GM12878 (cell line): ENCODE data around the gene MGME1. TPM values are rescaled to one million over a fixed set of nuclear protein-coding genes. Genes with fewer than 3 reads are reported as not detected.

Experiments
- ATAC-seq: fragments of 200-7000 bp; cut with Tn5 transposase; 3 replicates; pipeline ENCODE4 v1.9.1; 2020; ENCODE audit warnings: mild to moderate bottlenecking, moderate library complexity
- BruUV-seq: library from RNA; stranded (reverse); fragments of 400-500 nt; replicated peaks from 2 replicates; lab custom pipeline; 2021; lab: Mats Ljungman, UMichigan
- CTCF ChIA-PET: fragments of 300-600 bp; sonication (Branson Sonifier 250); formaldehyde crosslinking; extraction: SDS; loops from one replicate; lab custom pipeline; 2021; ENCODE audit warnings: inconsistent platforms; lab: Yijun Ruan, JAX
- POLR2A ChIA-PET: fragments of 350-600 bp; formaldehyde crosslinking; extraction: SDS; loops from one replicate; lab custom pipeline; 2021; ENCODE audit warnings: inconsistent platforms; lab: Charles Lee
- RAD21 ChIA-PET: fragments of 300-600 bp; sonication (Branson Sonifier 250); formaldehyde crosslinking; loops from one replicate; lab custom pipeline; 2023; ENCODE audit warnings: antibody characterized with exemption; ENCODE audit not compliant: unreplicated experiment; lab: Charles Lee
- SMC1A ChIA-PET: fragments of 300-600 bp; sonication (Branson Sonifier 250); formaldehyde crosslinking; loops from one replicate; lab custom pipeline; 2023; ENCODE audit not compliant: unreplicated experiment, uncharacterized antibody; lab: Charles Lee
- DNase-seq: peaks from one replicate; pipeline ENCODE4 v3.0.0-alpha.2; 2011; ENCODE audit warnings: low read depth, low spot score
- FAIRE-seq: peaks from 3 replicates; lab custom pipeline; 2011; peaks lifted over from hg19 to GRCh38; lab: Jason Lieb, UNC
- H2AFZ ChIP-seq: 2 replicates; pipeline ENCODE4 v1.6.0; 2011; ENCODE audit warnings: low read depth, low read length, control low read depth; ENCODE audit not compliant: control insufficient read depth
- H3K27ac ChIP-seq: 2 replicates; pipeline ENCODE4 v1.5.1; 2011; ENCODE audit warnings: control low read depth; ENCODE audit not compliant: control insufficient read depth, insufficient read depth
- H3K27me3 ChIP-seq, 2 experiments: replicated peaks in 1 of 2; 2 replicates each; pipeline versions ENCODE4 v1.6.0 to v1.6.1; 2011; ENCODE audit warnings: low read length in 1 of 2; ENCODE audit not compliant: control insufficient read depth in 2 of 2, insufficient read depth in 2 of 2
- H3K36me3 ChIP-seq, 2 experiments: 2 replicates each; pipeline ENCODE4 v1.5.1; 2011; ENCODE audit warnings: low read length in 1 of 2; ENCODE audit not compliant: control insufficient read depth in 2 of 2, insufficient read depth in 2 of 2
- H3K4me1 ChIP-seq: 2 replicates; pipeline ENCODE4 v1.6.1; 2011; ENCODE audit warnings: mild to moderate bottlenecking, low read length, moderate library complexity, mixed read lengths; ENCODE audit not compliant: control insufficient read depth, insufficient read depth
- H3K4me2 ChIP-seq: 2 replicates; pipeline ENCODE4 v1.6.0; 2011; ENCODE audit warnings: control low read depth; ENCODE audit not compliant: control insufficient read depth, insufficient read depth
- H3K4me3 ChIP-seq: fragments of 200-600 bp; sonication (generic); 2 replicates; pipeline ENCODE4 v1.5.1; 2016
- H3K79me2 ChIP-seq: 2 replicates; pipeline ENCODE4 v1.6.0; 2011; ENCODE audit warnings: low read length; ENCODE audit not compliant: control insufficient read depth, insufficient read depth
- H3K9ac ChIP-seq: 2 replicates; pipeline ENCODE4 v1.8.0; 2011; ENCODE audit warnings: low read length, control low read depth, mixed read lengths; ENCODE audit not compliant: control insufficient read depth, insufficient read depth
- H3K9me3 ChIP-seq: replicated peaks from 3 replicates; pipeline ENCODE4 v1.5.1; 2011; ENCODE audit warnings: mild to moderate bottlenecking, low read length; ENCODE audit not compliant: control insufficient read depth, insufficient read depth
- H4K20me1 ChIP-seq: 2 replicates; pipeline ENCODE4 v1.6.0; 2011; ENCODE audit not compliant: control insufficient read depth, insufficient read depth
- BMI1 ChIP-seq: fragments of 450-650 bp; IDR thresholded peaks from 2 replicates; pipeline ENCODE4 v1.6.1; 2016; ENCODE audit warnings: mild to moderate bottlenecking, moderate library complexity, borderline replicate concordance
- CEBPB ChIP-seq, 2 experiments: fragments of 150-350 bp in 1 of 2; IDR thresholded peaks; 2 replicates each; pipeline ENCODE4 v1.6.1; 2012 to 2014; ENCODE audit warnings: low read depth in 2 of 2, low read length in 2 of 2, borderline replicate concordance in 1 of 2, inconsistent platforms in 1 of 2
- CREB1 ChIP-seq: IDR thresholded peaks from 2 replicates; pipeline ENCODE4 v1.6.1; 2012; ENCODE audit warnings: low read depth, mild to moderate bottlenecking, inconsistent platforms
- GABPA ChIP-seq: IDR thresholded peaks from 2 replicates; pipeline ENCODE4 v1.6.1; 2014; ENCODE audit warnings: antibody characterized with exemption, low read depth, mild to moderate bottlenecking, inconsistent platforms
- MEF2B ChIP-seq: fragments of 450-650 bp; IDR thresholded peaks from 2 replicates; pipeline ENCODE4 v1.6.1; 2018; ENCODE audit warnings: mild to moderate bottlenecking, moderate library complexity; ENCODE audit not compliant: partially characterized antibody, poor library complexity, severe bottlenecking
- NR2F1 ChIP-seq: fragments of 450-650 bp; conservative IDR thresholded peaks from 2 replicates; pipeline ENCODE4 v1.6.1; 2017; ENCODE audit warnings: mild to moderate bottlenecking
- POLR2A ChIP-seq: IDR thresholded peaks from 2 replicates; pipeline ENCODE4 v1.6.1; 2011; ENCODE audit warnings: low read depth, mild to moderate bottlenecking, low read length
- RB1 ChIP-seq: fragments of 450-650 bp; formaldehyde crosslinking; IDR thresholded peaks from 2 replicates; pipeline ENCODE4 v1.6.1; 2017; ENCODE audit warnings: mild to moderate bottlenecking, borderline replicate concordance
- SPI1 ChIP-seq: IDR thresholded peaks from 2 replicates; pipeline ENCODE4 v1.6.1; 2011; ENCODE audit warnings: low read depth, mild to moderate bottlenecking, low read length, moderate library complexity, borderline replicate concordance; ENCODE audit not compliant: insufficient read depth
- TCF12 ChIP-seq: IDR thresholded peaks from 2 replicates; pipeline ENCODE4 v1.6.1; 2011; ENCODE audit warnings: low read depth, mild to moderate bottlenecking, low read length
- WRNIP1 ChIP-seq: IDR thresholded peaks from 2 replicates; pipeline ENCODE4 v1.6.1; 2011; ENCODE audit warnings: low read depth, low read length, improper control_type of control experiment, borderline replicate concordance
- ZBTB40 ChIP-seq: fragments of 450-650 bp; IDR thresholded peaks from 2 replicates; pipeline ENCODE4 v1.6.1; 2016; ENCODE audit warnings: mild to moderate bottlenecking, moderate library complexity, borderline replicate concordance
- WGBS: methylation state at CpG from one replicate; pipeline ENCODE4 v1.1.6; 2016; ENCODE audit warnings: low lambda C conversion rate; ENCODE audit not compliant: insufficient replicate concordance, insufficient coverage; ENCODE audit errors: missing lambda C conversion rate; 5-methylcytosine and 5-hydroxymethylcytosine counted together
- in situ Hi-C: fragments of 300-500 bp; cut with MboI; formaldehyde crosslinking; loops from 9 replicates; pipeline ENCODE4 v1.14.3; 2018; ENCODE audit warnings: mixed read lengths
- intact Hi-C: fragments of 100-400 bp; cut with micrococcal nuclease; formaldehyde crosslinking; loops from one replicate; pipeline ENCODE4 v1.14.2; 2022; ENCODE audit not compliant: unreplicated experiment
- polyA plus RNA-seq, 11 experiments: library from polyadenylated mRNA; depleted of rRNA in 4 of 11; unstranded in 6 of 11; stranded (reverse) in 5 of 11; fragments of >200 nt; fragmentation: Nextera tagmentation in 4 of 11; fragmentation: Illumina TruSeq in 1 of 11; extraction: Ambion mirVana in 4 of 11; extraction: Trizol in 1 of 11; gene quantifications; 1 replicate in 1 of 11; 2 replicates in 10 of 11; pipeline versions ENCODE4 v1.2.1 to v1.2.3, GENCODE V29; 2011 to 2016; ENCODE audit warnings: inconsistent platforms in 2 of 11, missing spikeins in 2 of 11, low read depth in 1 of 11
- total RNA-seq, 4 experiments: library from RNA; depleted of rRNA in 3 of 4; stranded (reverse); fragments of >200 nt in 3 of 4; fragmentation: Illumina TruSeq in 1 of 4; extraction: Trizol in 1 of 4; gene quantifications; 2 replicates each; pipeline versions ENCODE4 v1.2.1 to v1.2.3, GENCODE V29; 2013 to 2021
- TF ChIP-seq, protein P1 (sequence below): IDR thresholded peaks from 2 replicates; pipeline ENCODE4 v1.6.1; 2012; ENCODE audit warnings: low read depth, low read length, improper control_type of control experiment

The MGME1 gene
- total and polyA plus RNA-seq, 10 of the 15 experiments (the other 5 are each of a cell fraction or from before 2014, with no cell fraction given) = 13.4 to 44.8 (median 30.6) TPM

DNA sequence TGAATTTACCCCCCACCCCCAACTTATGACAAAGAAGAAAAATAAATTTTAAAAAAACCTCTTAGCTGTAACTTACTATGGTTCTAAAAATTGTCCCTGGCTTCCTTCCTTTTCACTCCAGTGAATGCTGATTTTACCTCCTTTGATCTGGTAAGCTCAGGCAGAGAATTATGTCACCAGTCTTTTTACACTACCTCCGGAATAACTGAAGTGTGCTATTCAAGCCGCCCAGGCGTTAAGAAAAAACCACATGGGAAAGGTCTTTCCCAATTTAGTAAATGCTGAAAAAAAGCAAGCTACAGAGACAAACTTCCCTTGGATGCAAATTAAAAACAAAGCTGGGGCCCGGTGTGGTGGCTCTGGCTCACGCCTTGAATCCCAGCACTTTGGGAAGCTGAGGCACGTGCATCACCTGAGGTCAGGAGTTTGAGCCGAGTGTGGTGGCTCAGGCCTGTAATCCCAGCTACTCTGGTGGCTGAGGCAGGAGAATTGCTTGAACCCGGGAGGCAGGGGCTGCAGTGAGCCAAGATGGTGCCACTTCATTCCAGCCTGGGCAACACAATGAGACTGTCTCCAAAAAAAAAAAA is 12.6 kb upstream of the MGME1 start (continued):
- TF ChIP-seq, protein P1, sequence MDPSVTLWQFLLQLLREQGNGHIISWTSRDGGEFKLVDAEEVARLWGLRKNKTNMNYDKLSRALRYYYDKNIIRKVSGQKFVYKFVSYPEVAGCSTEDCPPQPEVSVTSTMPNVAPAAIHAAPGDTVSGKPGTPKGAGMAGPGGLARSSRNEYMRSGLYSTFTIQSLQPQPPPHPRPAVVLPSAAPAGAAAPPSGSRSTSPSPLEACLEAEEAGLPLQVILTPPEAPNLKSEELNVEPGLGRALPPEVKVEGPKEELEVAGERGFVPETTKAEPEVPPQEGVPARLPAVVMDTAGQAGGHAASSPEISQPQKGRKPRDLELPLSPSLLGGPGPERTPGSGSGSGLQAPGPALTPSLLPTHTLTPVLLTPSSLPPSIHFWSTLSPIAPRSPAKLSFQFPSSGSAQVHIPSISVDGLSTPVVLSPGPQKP = no peak
- TF ChIP-seq GABPA (0 out of 2 replicates have a peak, but pooled peaks have one; percentile 31), CEBPB (IDR thresholded peaks at IDR 0.05; ENCODE audit: borderline replicate concordance in 1 of 2, low read depth in 2 of 2, low read length in 2 of 2) (peak in 1 of 2 experiments; percentile 67; a peak in 1 of 4 replicates), NR2F1 (peak; percentile 48; the same call in 1 of the 2 replicates), MEF2B (peak; percentile 32), SPI1 (no peak)

DNA sequence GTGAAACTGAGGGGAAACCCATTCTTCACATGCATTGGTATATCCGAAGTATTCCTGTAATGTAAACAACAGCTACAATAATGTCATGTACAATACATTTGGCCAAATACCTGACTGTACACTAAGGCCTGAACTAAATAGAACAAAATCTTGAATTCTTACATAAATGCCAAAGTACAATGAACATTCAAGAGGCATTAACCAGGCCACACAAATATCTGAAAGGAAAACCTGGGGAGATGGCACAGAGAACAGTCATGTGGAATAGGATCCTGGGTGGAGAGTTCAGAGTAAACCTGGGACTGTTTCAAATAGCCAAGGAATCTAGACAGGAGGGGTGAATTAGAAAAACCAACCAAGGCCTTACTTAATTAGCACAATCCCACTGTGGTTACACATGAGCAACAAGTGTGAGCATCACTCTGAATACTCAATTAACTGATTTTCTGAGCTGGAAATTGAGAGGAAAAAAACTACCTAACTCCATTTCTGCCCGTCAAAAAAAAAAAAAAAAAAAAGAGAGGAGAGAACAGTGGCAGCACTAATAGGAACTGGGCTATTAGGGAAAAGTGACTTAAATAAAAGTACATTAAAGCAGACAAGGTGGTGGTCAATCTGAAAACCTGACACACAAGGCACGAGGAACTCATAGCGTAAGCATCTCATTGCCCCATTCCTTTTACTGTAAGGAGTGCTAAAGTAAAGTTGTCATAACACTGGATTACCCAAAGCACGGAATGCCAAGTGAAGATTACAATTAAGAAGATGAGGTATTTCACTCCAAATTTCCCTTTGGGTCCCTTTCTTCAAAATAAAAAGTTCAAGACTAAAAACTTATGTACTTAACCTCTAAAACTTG is 11.1 kb upstream of the MGME1 start:
- WGBS = 67% methylated on average over 4 of the region's 5 CpGs
- Histone ChIP-seq H3K9ac (no peak overlapping the region), H3K4me3 (peak overlapping the region; percentile 41; the same call in 1 of the 2 replicates), H3K4me1 (peaks cover 42% of the 10 kb centered on the region), H3K27ac (peak overlapping the region; percentile 54), H4K20me1 (peaks cover 7% of the 10 kb centered on the region), H3K79me2 (peaks cover 100% of the 10 kb centered on the region), H3K4me2 (peak overlapping the region; percentile 73), H2AFZ (no peak overlapping the region), H3K9me3 (no peaks in the 10 kb centered on the region), H3K36me3 (peaks cover 8 to 19% of the 10 kb centered on the region in 2 experiments), H3K27me3 (no peaks in the 10 kb centered on the region)
- BruUV-seq = no TSS peak
- in situ Hi-C loops = no loop called here
- ChIA-PET POLR2A (interaction anchor here (0.5 to 4.8 kb wide), 7 partner anchors 9 to 396 kb away, joined by 3 to 74 read pairs (median 5); partner anchors contain the start of genes MGME1 and SNX5), SMC1A (interaction anchor here (0.7 to 5.7 kb wide), 15 partner anchors 8 to 275 kb away, joined by 3 to 41 read pairs (median 5); partner anchors contain the start of genes MGME1, RRBP1 and SNX5), RAD21 (interaction anchor here (0.6 to 4.8 kb wide), 10 partner anchors 7 to 101 kb away, joined by 3 to 31 read pairs (median 6); partner anchors contain the start of genes MGME1 and SNX5), CTCF (interaction anchor here (0.7 to 8.9 kb wide), 20 partner anchors 11 to 453 kb away, joined by 3 to 88 read pairs (median 4); partner anchors contain the start of genes MGME1, RRBP1 and SNX5)
- no peak for DNase-seq
- intact Hi-C loops = loop anchor here (5.0 kb wide), 1 partner anchor 35 kb away; no protein-coding TSS in a partner anchor
- FAIRE-seq = no peak
- no peak for ATAC-seq
- no peak for TF ChIP-seq TCF12
- no peak for TF ChIP-seq CREB1
- TF ChIP-seq BMI1 = no peak
- TF ChIP-seq ZBTB40 = no peak
- no peak for TF ChIP-seq RB1
- TF ChIP-seq POLR2A = no peak
- no peak for TF ChIP-seq WRNIP1
